Fibroblast of lung (primary cell): ENCODE results near the gene ZNF3. TPM values are rescaled to one million over a fixed set of nuclear protein-coding genes. Genes with fewer than 3 reads are reported as not detected.

Source experiments
- DNase-seq, 2 donors: peaks; one replicate each; pipeline versions ENCODE4 v3.0.0 to v3.0.0-alpha.2; 2010; ENCODE audit warnings: low read depth in 2 of 2
- H2AFZ ChIP-seq: 2 replicates; pipeline ENCODE4 v1.5.1; 2012; ENCODE audit warnings: low read length, control low read depth, inconsistent platforms
- H3K27ac ChIP-seq: 2 replicates; pipeline ENCODE4 v1.5.1; 2011; ENCODE audit warnings: low read length, control low read depth; ENCODE audit not compliant: insufficient read depth
- H3K27me3 ChIP-seq: 2 replicates; pipeline ENCODE4 v1.5.1; 2011; ENCODE audit warnings: mild to moderate bottlenecking, low read length; ENCODE audit not compliant: control insufficient read depth, insufficient read depth
- H3K36me3 ChIP-seq: 2 replicates; pipeline ENCODE4 v1.5.1; 2011; ENCODE audit warnings: low read length; ENCODE audit not compliant: control insufficient read depth, insufficient read depth
- H3K4me1 ChIP-seq: 2 replicates; pipeline ENCODE4 v1.5.1; 2011; ENCODE audit warnings: low read length; ENCODE audit not compliant: control insufficient read depth, insufficient read depth; ENCODE audit errors: extremely low read depth
- H3K4me2 ChIP-seq: 2 replicates; pipeline ENCODE4 v1.5.1; 2011; ENCODE audit warnings: low read length, control low read depth; ENCODE audit not compliant: insufficient read depth; ENCODE audit errors: extremely low read depth
- H3K4me3 ChIP-seq, 4 experiments: fragments of 200-600 bp in 1 of 4; sonication (generic) in 1 of 4; replicated peaks in 1 of 4; 2 replicates each; pipeline ENCODE4 v1.5.1; 2011 to 2016; ENCODE audit warnings: low read length in 4 of 4, low read depth in 3 of 4, mild to moderate bottlenecking in 3 of 4, control low read depth in 2 of 4, inconsistent platforms in 1 of 4, mixed read lengths in 1 of 4; ENCODE audit not compliant: insufficient read depth in 1 of 4; ENCODE audit errors: control extremely low read depth in 1 of 4
- H3K79me2 ChIP-seq: 2 replicates; pipeline ENCODE4 v1.5.1; 2012; ENCODE audit warnings: mild to moderate bottlenecking, low read length, inconsistent platforms; ENCODE audit not compliant: control insufficient read depth, insufficient read depth
- H3K9ac ChIP-seq: 2 replicates; pipeline ENCODE4 v1.5.1; 2011; ENCODE audit warnings: mild to moderate bottlenecking, low read length, control low read depth; ENCODE audit not compliant: insufficient read depth
- H3K9me3 ChIP-seq: 2 replicates; pipeline ENCODE4 v1.5.1; 2012; ENCODE audit warnings: low read depth, low read length; ENCODE audit not compliant: control insufficient read depth, insufficient read depth
- H4K20me1 ChIP-seq: 2 replicates; pipeline ENCODE4 v1.5.1; 2011; ENCODE audit warnings: low read length; ENCODE audit not compliant: control insufficient read depth, insufficient read depth; ENCODE audit errors: extremely low read depth
- EZH2 ChIP-seq: IDR thresholded peaks from 2 replicates; pipeline ENCODE4 v1.5.1; 2012; ENCODE audit warnings: low read length, control low read depth, mild to moderate bottlenecking; ENCODE audit errors: missing control alignments
- polyA plus RNA-seq, 2 donors: library from polyadenylated mRNA; depleted of rRNA in 1 of 2; stranded (reverse) in 1 of 2; unstranded in 1 of 2; fragments of >200 nt; gene quantifications; 2 replicates each; pipeline ENCODE4 v1.2.1, GENCODE V29; 2011 to 2012; ENCODE audit warnings: missing spikeins in 1 of 2
- total RNA-seq: library from RNA; depleted of rRNA; stranded (reverse); fragments of >200 nt; gene quantifications from 2 replicates; pipeline ENCODE4 v1.2.1, GENCODE V29; 2014
- TF ChIP-seq, protein P1 (sequence below), 2 donors: IDR thresholded peaks in 1 of 2; conservative IDR thresholded peaks in 1 of 2; 1 replicate in 1 of 2; 2 replicates in 1 of 2; pipeline ENCODE4 v1.5.1; 2011 to 2012; ENCODE audit warnings: low read length in 2 of 2, control low read depth in 1 of 2, inconsistent platforms in 1 of 2, low read depth in 1 of 2, mild to moderate bottlenecking in 1 of 2

The ZNF3 gene
- total and polyA plus RNA-seq, 2 donors (not counting 1 experiment from before 2014, with no cell fraction given), result 19.7 to 26.8 TPM

DNA sequence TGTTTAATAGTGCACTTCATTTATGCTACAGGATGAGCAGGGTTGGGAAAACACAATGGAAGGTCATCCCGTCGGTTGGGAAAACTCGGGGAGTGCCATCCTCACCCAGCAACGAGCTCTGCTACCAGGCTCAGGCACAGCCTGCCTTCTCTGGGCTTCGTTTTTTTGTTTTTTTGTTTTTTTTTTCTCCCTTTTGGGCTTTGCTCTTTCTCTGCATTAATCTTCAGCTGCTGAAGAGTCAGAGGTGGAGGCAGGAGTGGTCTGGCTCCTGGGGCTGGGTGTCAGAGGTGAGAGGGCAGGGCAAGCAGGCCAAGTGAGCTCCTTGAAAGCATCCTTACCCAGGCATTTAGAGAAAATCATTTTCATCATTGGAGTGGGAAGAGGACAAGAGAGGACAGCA lies 11.5 kb downstream of the ZNF3 start:
- Histone ChIP-seq H3K9ac (no peak overlapping the region), H3K27me3 (no peaks in the 10 kb centered on the region), H3K4me1 (peaks cover 6% of the 10 kb centered on the region), H3K4me2 (no peak overlapping the region), H4K20me1 (no peaks in the 10 kb centered on the region), H2AFZ (no peak overlapping the region), H3K36me3 (peaks cover 33% of the 10 kb centered on the region), H3K79me2 (no peaks in the 10 kb centered on the region), H3K27ac (no peak overlapping the region), H3K4me3 (no peak overlapping the region), H3K9me3 (peaks cover 15% of the 10 kb centered on the region)
- TF ChIP-seq, protein P1, sequence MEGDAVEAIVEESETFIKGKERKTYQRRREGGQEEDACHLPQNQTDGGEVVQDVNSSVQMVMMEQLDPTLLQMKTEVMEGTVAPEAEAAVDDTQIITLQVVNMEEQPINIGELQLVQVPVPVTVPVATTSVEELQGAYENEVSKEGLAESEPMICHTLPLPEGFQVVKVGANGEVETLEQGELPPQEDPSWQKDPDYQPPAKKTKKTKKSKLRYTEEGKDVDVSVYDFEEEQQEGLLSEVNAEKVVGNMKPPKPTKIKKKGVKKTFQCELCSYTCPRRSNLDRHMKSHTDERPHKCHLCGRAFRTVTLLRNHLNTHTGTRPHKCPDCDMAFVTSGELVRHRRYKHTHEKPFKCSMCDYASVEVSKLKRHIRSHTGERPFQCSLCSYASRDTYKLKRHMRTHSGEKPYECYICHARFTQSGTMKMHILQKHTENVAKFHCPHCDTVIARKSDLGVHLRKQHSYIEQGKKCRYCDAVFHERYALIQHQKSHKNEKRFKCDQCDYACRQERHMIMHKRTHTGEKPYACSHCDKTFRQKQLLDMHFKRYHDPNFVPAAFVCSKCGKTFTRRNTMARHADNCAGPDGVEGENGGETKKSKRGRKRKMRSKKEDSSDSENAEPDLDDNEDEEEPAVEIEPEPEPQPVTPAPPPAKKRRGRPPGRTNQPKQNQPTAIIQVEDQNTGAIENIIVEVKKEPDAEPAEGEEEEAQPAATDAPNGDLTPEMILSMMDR (conservative IDR thresholded peaks at IDR 0.05 in 1 of 2, IDR thresholded peaks at IDR 0.05 in 1 of 2; ENCODE audit: low read depth in 1 of 2, low read length in 2 of 2), result no peak
- no peak for DNase-seq

DNA sequence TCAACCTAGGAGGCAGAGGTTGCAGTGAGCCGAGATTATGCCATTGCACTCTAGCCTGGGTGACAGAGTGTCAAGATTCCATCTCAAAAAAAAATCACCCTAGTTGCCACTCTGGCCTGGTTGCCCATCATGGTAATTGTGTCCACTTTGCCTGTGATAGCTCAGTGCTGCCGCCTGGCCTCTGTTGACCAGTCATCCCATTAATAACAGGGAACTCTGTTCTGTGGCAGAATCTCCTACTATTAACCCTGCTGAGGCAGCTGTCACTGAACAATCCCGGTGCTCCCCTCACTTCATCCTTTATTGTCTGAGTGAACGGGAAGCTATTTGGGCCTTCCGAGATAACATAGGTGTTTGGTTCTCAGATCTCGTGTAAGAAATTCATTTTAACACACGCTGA lies 14.6 kb downstream of the ZNF3 start:
- H3K27me3 ChIP-seq, result no peaks in the 10 kb centered on the region
- TF ChIP-seq, protein P1 (conservative IDR thresholded peaks at IDR 0.05 in 1 of 2, IDR thresholded peaks at IDR 0.05 in 1 of 2; ENCODE audit: low read depth in 1 of 2, low read length in 2 of 2), result no peak
- no peak for TF ChIP-seq EZH2
- H3K9me3 ChIP-seq, result peaks cover 10% of the 10 kb centered on the region
- H2AFZ ChIP-seq, result no peak overlapping the region
- peaks cover 18% of the 10 kb centered on the region for H3K36me3 ChIP-seq
- no peak overlapping the region for H3K9ac ChIP-seq
- H3K4me2 ChIP-seq, result no peak overlapping the region
- H3K27ac ChIP-seq, result no peak overlapping the region
- H3K79me2 ChIP-seq, result no peaks in the 10 kb centered on the region
- DNase-seq, result no peak
- H3K4me1 ChIP-seq, result peaks cover 6% of the 10 kb centered on the region
- no peaks in the 10 kb centered on the region for H4K20me1 ChIP-seq
- H3K4me3 ChIP-seq, result no peak overlapping the region

DNA sequence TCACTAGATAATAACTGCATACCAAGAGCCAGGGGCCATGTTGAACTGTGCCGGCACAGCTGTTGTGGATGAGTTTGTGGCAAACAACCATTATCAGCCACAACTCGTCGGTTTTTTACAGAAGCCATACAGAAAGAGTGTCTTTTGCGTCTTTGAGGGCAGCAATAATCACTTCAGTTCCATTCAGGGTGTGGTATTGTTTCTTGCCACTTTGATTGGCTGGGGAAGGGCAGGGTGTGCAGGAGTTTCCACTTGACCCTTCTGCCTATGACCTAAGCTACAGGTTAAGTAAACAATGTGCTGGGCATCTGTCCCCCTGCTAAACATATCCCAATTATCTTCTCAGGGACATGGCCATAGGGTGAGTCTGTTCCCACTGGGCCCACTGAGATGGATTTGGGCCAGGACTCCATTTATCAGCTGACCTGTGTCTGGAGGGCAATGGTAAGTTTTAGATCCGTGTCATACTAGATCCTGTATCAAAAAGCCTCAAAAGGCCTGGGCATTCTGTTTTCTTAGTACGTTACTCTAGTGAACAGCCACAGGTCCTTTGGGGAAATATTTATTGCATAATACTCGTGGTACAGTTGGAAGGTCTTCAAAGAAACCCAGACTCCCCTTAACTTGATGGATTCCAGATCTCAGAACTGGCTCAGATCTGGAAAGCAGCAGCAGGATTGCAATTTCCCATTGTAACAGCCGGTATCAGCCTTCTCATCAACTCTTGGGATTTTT lies 15.9 kb downstream of the ZNF3 start:
- Histone ChIP-seq H3K4me3 (no peak overlapping the region), H3K27ac (peak overlapping the region; percentile 32), H3K9me3 (no peaks in the 10 kb centered on the region), H3K9ac (no peak overlapping the region), H3K4me2 (peak overlapping the region; percentile 21), H3K27me3 (no peaks in the 10 kb centered on the region), H3K4me1 (peaks cover 6% of the 10 kb centered on the region), H3K79me2 (no peaks in the 10 kb centered on the region), H2AFZ (no peak overlapping the region), H3K36me3 (peaks cover 9% of the 10 kb centered on the region), H4K20me1 (no peaks in the 10 kb centered on the region)
- peak; percentile 66 to 91 for DNase-seq
- TF ChIP-seq, protein P1 (conservative IDR thresholded peaks at IDR 0.05 in 1 of 2, IDR thresholded peaks at IDR 0.05 in 1 of 2; ENCODE audit: low read depth in 1 of 2, low read length in 2 of 2), result no peak
- TF ChIP-seq EZH2, result no peak
